Esophagus muscularis mucosa (tissue), 4 donors: ENCODE results near the gene CENPP. TPM values are rescaled to one million over a fixed set of nuclear protein-coding genes. Genes with fewer than 3 reads are reported as not detected.
A peak's percentile ranks its signal among the peaks of the same experiment; 100 is the strongest.

Experiments
- DNase-seq: peaks from one replicate; pipeline ENCODE4 v3.0.0-alpha.2; 2017; ENCODE audit errors: extremely low spot score
- H3K27ac ChIP-seq, 4 donors: fragments of 200-600 bp; sonication (generic); replicated peaks in 1 of 4; 1 replicate in 3 of 4; 2 replicates in 1 of 4; pipeline ENCODE4 v1.5.1; 2016 to 2019; ENCODE audit warnings: mild to moderate bottlenecking in 1 of 4
- H3K27me3 ChIP-seq, 4 donors: fragments of 200-600 bp; sonication (generic); one replicate each; pipeline versions ENCODE4 v1.5.1 to v1.6.0; 2016 to 2019
- H3K36me3 ChIP-seq, 4 donors: fragments of 200-600 bp; sonication (generic); one replicate each; pipeline ENCODE4 v1.5.1; 2016 to 2019
- H3K4me1 ChIP-seq, 4 donors: fragments of 200-600 bp; sonication (generic); one replicate each; pipeline ENCODE4 v1.5.1; 2016 to 2019
- H3K4me3 ChIP-seq, 4 donors: fragments of 200-600 bp; sonication (generic); 1 replicate in 2 of 4; 2 replicates in 2 of 4; pipeline ENCODE4 v1.5.1; 2016 to 2019; ENCODE audit warnings: mild to moderate bottlenecking in 4 of 4, moderate library complexity in 1 of 4
- H3K9me3 ChIP-seq, 4 donors: fragments of 200-600 bp; sonication (generic); 1 replicate in 3 of 4; 2 replicates in 1 of 4; pipeline ENCODE4 v1.5.1; 2016 to 2019
- EP300 ChIP-seq: sonication (generic); formaldehyde crosslinking; IDR thresholded peaks from one replicate; pipeline ENCODE4 v1.6.1; 2017; ENCODE audit warnings: antibody characterized with exemption
- POLR2A ChIP-seq: fragments of 450-650 bp; IDR thresholded peaks from one replicate; pipeline ENCODE4 v1.6.1; 2017; ENCODE audit warnings: antibody characterized with exemption, moderate library complexity, mild to moderate bottlenecking, low read depth
- POLR2AphosphoS5 ChIP-seq, 2 donors: sonication (generic); formaldehyde crosslinking; IDR thresholded peaks; one replicate each; pipeline ENCODE4 v1.6.1; 2017; ENCODE audit warnings: antibody characterized with exemption in 2 of 2
- WGBS: methylation state at CpG from one replicate; pipeline ENCODE4 v1.1.5; 2018; 5-methylcytosine and 5-hydroxymethylcytosine counted together
- intact Hi-C: fragments of 100-400 bp; cut with DNase I; formaldehyde crosslinking; loops from one replicate; pipeline ENCODE4 v1.15.1; 2023
- total RNA-seq, 4 donors: library from RNA; depleted of rRNA; stranded (reverse); fragments of >200 nt; gene quantifications; one replicate each; pipeline versions ENCODE4 v1.1.0 to v1.2.1, GENCODE V29; 2016
- TF ChIP-seq, protein P1 (sequence below), 3 experiments: fragments of 200-600 bp in 2 of 3; fragments of 450-650 bp in 1 of 3; sonication (generic) in 2 of 3; IDR thresholded peaks; one replicate each; pipeline ENCODE4 v1.5.1; 2017 to 2019; ENCODE audit warnings: antibody characterized with exemption in 3 of 3, mild to moderate bottlenecking in 2 of 3, moderate library complexity in 1 of 3

CENPP gene
- total RNA-seq, 4 donors from 2014 or later: 1.0 to 5.8 (median 2.0) TPM

DNA sequence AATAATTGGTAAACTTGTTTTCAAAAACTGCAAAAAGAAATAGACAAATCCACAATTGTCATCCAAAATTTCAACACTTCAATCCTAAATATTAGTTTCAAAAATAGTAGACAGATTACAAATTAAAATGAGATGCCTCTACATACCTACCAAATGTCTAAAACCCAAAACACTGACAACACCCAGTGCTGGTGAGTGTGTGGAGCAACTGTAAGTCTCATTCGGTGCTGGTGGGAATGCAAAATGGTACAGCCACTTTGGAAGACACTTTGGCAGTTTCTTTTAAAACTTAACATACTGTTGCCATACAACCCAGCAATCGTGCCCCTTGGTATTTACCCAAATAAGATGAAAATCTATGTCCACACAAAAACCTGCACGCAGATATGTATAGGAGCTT, 203.4 kb downstream of the CENPP start:
- no peak for TF ChIP-seq POLR2AphosphoS5 (IDR thresholded peaks at IDR 0.05)
- TF ChIP-seq, protein P1, sequence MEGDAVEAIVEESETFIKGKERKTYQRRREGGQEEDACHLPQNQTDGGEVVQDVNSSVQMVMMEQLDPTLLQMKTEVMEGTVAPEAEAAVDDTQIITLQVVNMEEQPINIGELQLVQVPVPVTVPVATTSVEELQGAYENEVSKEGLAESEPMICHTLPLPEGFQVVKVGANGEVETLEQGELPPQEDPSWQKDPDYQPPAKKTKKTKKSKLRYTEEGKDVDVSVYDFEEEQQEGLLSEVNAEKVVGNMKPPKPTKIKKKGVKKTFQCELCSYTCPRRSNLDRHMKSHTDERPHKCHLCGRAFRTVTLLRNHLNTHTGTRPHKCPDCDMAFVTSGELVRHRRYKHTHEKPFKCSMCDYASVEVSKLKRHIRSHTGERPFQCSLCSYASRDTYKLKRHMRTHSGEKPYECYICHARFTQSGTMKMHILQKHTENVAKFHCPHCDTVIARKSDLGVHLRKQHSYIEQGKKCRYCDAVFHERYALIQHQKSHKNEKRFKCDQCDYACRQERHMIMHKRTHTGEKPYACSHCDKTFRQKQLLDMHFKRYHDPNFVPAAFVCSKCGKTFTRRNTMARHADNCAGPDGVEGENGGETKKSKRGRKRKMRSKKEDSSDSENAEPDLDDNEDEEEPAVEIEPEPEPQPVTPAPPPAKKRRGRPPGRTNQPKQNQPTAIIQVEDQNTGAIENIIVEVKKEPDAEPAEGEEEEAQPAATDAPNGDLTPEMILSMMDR (IDR thresholded peaks at IDR 0.05): no peak
- no peak for TF ChIP-seq EP300
- no peak for TF ChIP-seq POLR2A
- Histone ChIP-seq H3K4me3 (no peak overlapping the region), H3K4me1 (peaks cover 0 to 4% (median 2%) of the 10 kb centered on the region in 4 donors), H3K27ac (no peak overlapping the region), H3K27me3 (no peaks in the 10 kb centered on the region), H3K36me3 (no peaks in the 10 kb centered on the region), H3K9me3 (no peaks in the 10 kb centered on the region)
- intact Hi-C loops: no loop called here
- WGBS: 95% methylated on average over 3 of the region's 3 CpGs
- DNase-seq: no peak

DNA sequence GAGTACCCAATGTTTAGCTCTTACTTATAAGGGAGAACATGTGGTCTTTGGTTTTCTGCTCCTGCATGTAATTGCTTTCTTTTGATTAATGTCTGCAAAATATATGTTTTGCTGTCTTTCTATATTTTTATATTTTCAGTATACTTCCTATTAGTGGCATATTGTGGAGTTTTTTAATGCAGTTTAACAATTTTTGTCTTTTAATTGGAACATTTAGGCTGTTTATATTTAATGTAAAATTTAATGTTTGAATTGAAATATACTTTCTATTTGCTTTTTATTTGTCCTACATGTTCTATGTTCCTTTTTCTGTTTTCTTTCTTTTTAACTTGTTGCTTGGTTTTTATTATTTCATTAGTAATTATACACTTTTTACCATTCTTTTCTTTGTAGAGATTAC, 205.1 kb downstream of the CENPP start:
- no peak for DNase-seq
- H3K36me3 ChIP-seq: no peaks in the 10 kb centered on the region
- no peaks in the 10 kb centered on the region for H3K27me3 ChIP-seq
- TF ChIP-seq EP300 (no peak), POLR2A (no peak)
- intact Hi-C loops: no loop called here
- peaks cover 0 to 17% (median 15%) of the 10 kb centered on the region in 4 donors for H3K4me1 ChIP-seq
- no peak overlapping the region for H3K27ac ChIP-seq
- H3K4me3 ChIP-seq: no peak overlapping the region
- H3K9me3 ChIP-seq: no peaks in the 10 kb centered on the region

DNA sequence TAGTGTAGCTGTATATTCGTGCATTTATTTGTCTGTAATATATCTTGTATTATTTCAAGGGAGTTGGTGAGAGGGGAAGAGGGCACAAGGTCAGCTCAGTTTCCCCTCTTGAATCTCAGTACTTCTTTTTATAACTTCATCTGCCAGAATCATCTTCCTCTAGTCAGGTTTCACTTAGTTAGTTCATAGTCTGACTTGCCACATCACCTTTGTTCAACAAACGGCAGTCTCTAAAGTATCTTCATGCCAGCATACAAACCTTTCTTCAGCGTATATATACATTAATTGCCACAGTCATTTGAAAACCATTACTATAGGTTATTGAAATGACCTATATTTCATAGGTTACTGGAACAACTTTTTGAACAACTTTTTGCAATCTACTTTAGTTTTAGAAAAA, 208.5 kb downstream of the CENPP start:
- WGBS: 86% methylated on average over 3 of the region's 3 CpGs
- TF ChIP-seq EP300: no peak
- TF ChIP-seq POLR2AphosphoS5 (IDR thresholded peaks at IDR 0.05): no peak
- TF ChIP-seq POLR2A: no peak
- TF ChIP-seq, protein P1 (IDR thresholded peaks at IDR 0.05): no peak
- intact Hi-C loops: no loop called here
- DNase-seq: no peak
- H3K4me3 ChIP-seq: peak overlapping the region; percentile 32 to 48 (median 40)
- no peaks in the 10 kb centered on the region for H3K27me3 ChIP-seq
- no peaks in the 10 kb centered on the region for H3K36me3 ChIP-seq
- peaks cover 0 to 26% (median 24%) of the 10 kb centered on the region in 4 donors for H3K4me1 ChIP-seq
- H3K27ac ChIP-seq: peak overlapping the region in 3 of 4 donors; percentile 2 to 54 (median 35)
- no peaks in the 10 kb centered on the region for H3K9me3 ChIP-seq

DNA sequence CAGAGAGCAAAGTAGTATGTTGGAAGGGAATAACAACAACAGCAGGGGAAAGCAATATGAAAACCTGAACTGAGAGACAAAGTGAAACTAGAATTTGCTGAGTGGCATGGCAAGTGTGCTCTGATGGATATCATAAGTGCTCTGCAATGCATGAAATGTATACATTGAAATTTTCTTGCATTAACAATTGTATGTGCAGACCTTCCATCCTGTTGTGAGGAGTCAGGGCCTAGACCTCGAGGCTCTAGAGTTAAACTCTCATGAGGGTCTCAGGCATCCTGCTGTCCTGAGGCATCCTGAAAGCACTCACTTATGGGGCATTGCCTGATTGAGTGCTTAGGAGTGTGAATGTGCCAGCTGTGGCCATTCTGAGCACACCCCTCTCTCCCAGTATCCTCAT, 208.9 kb downstream of the CENPP start:
- H3K4me1 ChIP-seq: peaks cover 0 to 26% (median 24%) of the 10 kb centered on the region in 4 donors
- no peak for DNase-seq
- peak overlapping the region; percentile 32 to 48 (median 40) for H3K4me3 ChIP-seq
- WGBS: 12% methylated on average over 1 of the region's 1 CpG
- H3K36me3 ChIP-seq: no peaks in the 10 kb centered on the region
- TF ChIP-seq EP300: no peak
- no peak for TF ChIP-seq POLR2A
- TF ChIP-seq, protein P1 (IDR thresholded peaks at IDR 0.05): no peak
- TF ChIP-seq POLR2AphosphoS5 (IDR thresholded peaks at IDR 0.05): no peak
- no peaks in the 10 kb centered on the region for H3K27me3 ChIP-seq
- H3K27ac ChIP-seq: peak overlapping the region; percentile 0 to 54 (median 40)
- intact Hi-C loops: no loop called here
- H3K9me3 ChIP-seq: no peaks in the 10 kb centered on the region

DNA sequence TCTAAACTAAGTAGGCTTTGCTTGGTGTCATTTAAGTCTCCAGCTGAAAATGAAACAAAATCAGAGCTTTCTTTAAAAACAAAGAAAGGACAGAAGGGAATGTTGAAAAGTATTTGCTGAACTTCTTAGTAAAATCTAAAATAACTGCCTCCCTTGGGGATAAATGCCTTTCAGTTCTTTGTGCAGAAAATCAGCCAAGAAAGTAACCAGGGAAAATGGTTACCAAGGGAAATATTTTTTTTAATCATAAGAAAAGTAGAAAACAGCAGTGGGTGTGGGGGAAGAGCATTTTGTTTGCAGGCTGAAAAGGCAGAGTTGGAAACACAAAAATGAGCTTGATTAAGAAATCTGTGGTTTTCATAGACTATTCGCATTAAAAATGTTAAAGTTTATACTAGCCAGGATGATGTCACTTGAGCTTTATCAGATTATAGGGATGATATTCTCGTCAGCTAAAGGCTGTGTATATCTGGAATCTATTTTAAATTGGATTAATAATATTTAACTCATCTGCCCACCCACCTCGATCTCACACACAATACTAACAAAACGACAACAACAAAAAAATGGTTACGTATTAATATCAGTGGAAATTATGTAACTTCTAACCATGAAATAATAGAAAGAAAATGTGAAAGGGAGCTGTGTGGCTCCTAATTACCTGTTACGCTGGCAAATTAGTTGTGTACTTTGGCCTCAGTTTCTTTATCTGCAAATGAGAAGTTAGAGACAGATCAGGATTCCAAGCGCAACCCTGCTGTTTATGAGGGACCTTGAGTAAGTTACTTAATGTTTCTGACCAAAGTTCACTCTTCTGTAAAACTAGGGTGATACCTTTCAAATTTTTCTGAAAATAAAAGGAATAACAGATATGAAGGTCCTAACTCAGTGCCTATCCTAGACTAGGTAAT, 210.4 kb downstream of the CENPP start, which contains the start of gene ECM2:
Gene ECM2, minus strand, starts transcription at position 51 of the 911 bp plus-strand sequence. CDS start 13,124 bp downstream, outside the sequence.
- no peak for DNase-seq
- intact Hi-C loops: no loop called here
- Histone ChIP-seq H3K4me3 (peak within 1 kb of the TSS; percentile 32 to 48 (median 40)), H3K27me3 (no peaks in the 10 kb centered on the region), H3K27ac (peak within 1 kb of the TSS; percentile 46 to 61 (median 52)), H3K4me1 (peaks cover 0 to 26% (median 24%) of the 10 kb centered on the region in 4 donors), H3K9me3 (no peaks in the 10 kb centered on the region), H3K36me3 (no peaks in the 10 kb centered on the region)
- TF ChIP-seq, protein P1 (IDR thresholded peaks at IDR 0.05): no peak
- no peak for TF ChIP-seq EP300
- no peak for TF ChIP-seq POLR2A
- TF ChIP-seq POLR2AphosphoS5 (IDR thresholded peaks at IDR 0.05): no peak
- WGBS: 47% methylated on average over 7 of the region's 7 CpGs
